Measurements from ENCODE around the gene GABRR3. TPM values are rescaled to one million over a fixed set of nuclear protein-coding genes. Genes with fewer than 3 reads are reported as not detected.

The GABRR3 gene
- total and polyA plus RNA-seq, 5 donors = not detected

- Histone ChIP-seq H3K27ac (ENCODE audit: low read length) (no peak overlapping the region), H3K27me3 (ENCODE audit: control insufficient read depth, insufficient read depth) (no peaks in the 10 kb centered on the region), H3K4me1 (ENCODE audit: control insufficient read depth, insufficient read depth, low read length) (no peaks in the 10 kb centered on the region), H3K9me3 (ENCODE audit: control insufficient read depth, low read length) (no peaks in the 10 kb centered on the region), H3K4me3 (ENCODE audit: low read length) (no peak overlapping the region)
- no peak for DNase-seq
- no peak for ATAC-seq
- intact Hi-C loops (cut with DNase I) = loop anchor here in 1 of 4 donors (10.0 kb wide), 1 partner anchor 142 kb away; no protein-coding TSS in a partner anchor
- 93% methylated on average over 2 of the region's 2 CpGs for WGBS
These were observed 97.9 kb downstream of the GABRR3 start for GRCh38 chr3:97937205-97937604.

GRCh38 chr3:97935842-97936241 is 99.3 kb downstream of the GABRR3 start:
- H3K4me1 ChIP-seq (ENCODE audit: control insufficient read depth, insufficient read depth, low read length) = no peaks in the 10 kb centered on the region
- intact Hi-C loops (cut with DNase I) = loop anchor here in 1 of 4 donors (10.0 kb wide), 1 partner anchor 141 kb away; no protein-coding TSS in a partner anchor
- no peaks in the 10 kb centered on the region for H3K27me3 ChIP-seq (ENCODE audit: control insufficient read depth, insufficient read depth)
- H3K4me3 ChIP-seq (ENCODE audit: low read length) = no peak overlapping the region
- no peak overlapping the region for H3K27ac ChIP-seq (ENCODE audit: low read length)
- ATAC-seq (no peak), DNase-seq (no peak)
- no peaks in the 10 kb centered on the region for H3K9me3 ChIP-seq (ENCODE audit: control insufficient read depth, low read length)
- 100% methylated on average over 1 of the region's 1 CpG for WGBS

Other genes with a start within 250 kb of the GABRR3 start
- gene CRYBG3, start 213.3 kb downstream of the GABRR3 start, total RNA-seq = 10 to 100 TPM; 21.1 to 23.4 (median 23.0) TPM
- gene CRYBG3, start 213.3 kb downstream of the GABRR3 start, polyA plus RNA-seq = 9.5 TPM
- 10 to 100 TPM; 10.3 to 15.3 (median 13.0) TPM for gene RIOX2, start 62.9 kb downstream of the GABRR3 start, total RNA-seq
- 9.3 TPM for gene RIOX2, start 62.9 kb downstream of the GABRR3 start, polyA plus RNA-seq
- gene OR5AC2, start 51.9 kb upstream of the GABRR3 start, total RNA-seq = not detected
- gene OR5AC2, start 51.9 kb upstream of the GABRR3 start, polyA plus RNA-seq = not detected
- gene OR5H1, start 95.4 kb upstream of the GABRR3 start, total RNA-seq = not detected
- not detected for gene OR5H1, start 95.4 kb upstream of the GABRR3 start, polyA plus RNA-seq
- gene OR5H14, start 112.2 kb upstream of the GABRR3 start, total RNA-seq = not detected
- gene OR5H14, start 112.2 kb upstream of the GABRR3 start, polyA plus RNA-seq = not detected
- not detected for gene OR5H15, start 131.4 kb upstream of the GABRR3 start, total RNA-seq
- not detected for gene OR5H15, start 131.4 kb upstream of the GABRR3 start, polyA plus RNA-seq
- not detected for gene OR5H6, start 228.9 kb upstream of the GABRR3 start, total RNA-seq
- not detected for gene OR5H6, start 228.9 kb upstream of the GABRR3 start, polyA plus RNA-seq
- gene OR5H2, start 247.2 kb upstream of the GABRR3 start, total RNA-seq = not detected
- not detected for gene OR5H2, start 247.2 kb upstream of the GABRR3 start, polyA plus RNA-seq